Cardiac septum (tissue), 1 donor: Measurements from ENCODE around the gene CHD5. TPM values are rescaled to one million over a fixed set of nuclear protein-coding genes. Genes with fewer than 3 reads are reported as not detected.

Source experiments
- DNase-seq: peaks from one replicate; pipeline ENCODE4 v3.0.0-alpha.2; 2020; ENCODE audit warnings: low spot score
- intact Hi-C: fragments of 100-400 bp; cut with DNase I; formaldehyde crosslinking; loops from one replicate; pipeline ENCODE4 v1.14.0; 2022
- total RNA-seq: library from RNA; stranded (reverse); fragmentation: NEBNext Ultra II Directional; extraction: Animal tissue kit (Norgen Biotek cat#: 25700); gene quantifications from one replicate; pipeline ENCODE4 v1.2.1, GENCODE V29; 2021
- donor health status: DM: no; HTN: no; CAD: no.

CHD5 gene
- total RNA-seq, 1 donor from 2014 or later: 0.81 TPM

DNA sequence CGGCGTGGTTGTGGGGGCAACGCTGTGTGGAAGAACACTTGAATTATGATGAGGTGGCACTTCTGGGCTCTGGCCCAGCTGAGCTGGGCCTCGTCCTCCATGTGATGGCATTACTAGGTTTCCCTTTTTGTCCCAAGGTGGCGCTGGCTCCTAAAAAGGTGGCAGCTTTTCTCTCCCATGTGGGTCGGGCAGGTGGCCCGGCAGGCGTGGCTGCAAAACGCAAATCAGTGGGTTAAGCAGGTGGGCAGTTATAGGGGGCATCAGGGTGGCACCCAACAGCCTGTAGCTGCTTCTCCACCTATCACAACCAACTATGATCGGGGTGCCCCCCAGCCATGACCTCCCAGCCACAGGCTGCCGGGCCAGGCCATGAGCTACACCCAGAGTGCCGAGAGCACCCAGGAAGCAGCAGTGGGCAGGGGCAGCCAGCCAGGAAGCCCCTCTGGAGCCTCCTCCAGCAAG lies 74.9 kb downstream of the CHD5 start:
- intact Hi-C loops: no loop called here
- no peak for DNase-seq

DNA sequence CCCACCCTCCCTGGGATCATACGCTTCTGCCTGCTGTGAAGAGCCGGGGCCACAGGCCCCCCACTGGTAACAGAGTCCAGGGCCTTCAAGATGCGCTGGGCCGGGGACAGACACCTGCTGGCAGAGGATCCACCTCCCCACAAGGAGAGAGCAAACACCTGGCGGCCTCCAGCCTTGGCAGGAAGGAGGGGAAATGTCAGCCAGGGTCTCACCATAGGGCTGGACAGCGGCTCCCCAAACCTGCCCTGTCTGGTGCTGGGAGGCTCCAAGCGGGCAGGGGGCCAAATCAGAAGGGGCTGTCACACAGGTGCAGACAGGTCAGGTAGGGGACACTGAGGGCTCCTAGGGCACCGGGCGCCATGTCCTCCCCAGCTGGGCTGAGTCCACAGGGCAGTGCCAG lies 75.5 kb downstream of the CHD5 start:
- DNase-seq: no peak
- intact Hi-C loops: no loop called here

DNA sequence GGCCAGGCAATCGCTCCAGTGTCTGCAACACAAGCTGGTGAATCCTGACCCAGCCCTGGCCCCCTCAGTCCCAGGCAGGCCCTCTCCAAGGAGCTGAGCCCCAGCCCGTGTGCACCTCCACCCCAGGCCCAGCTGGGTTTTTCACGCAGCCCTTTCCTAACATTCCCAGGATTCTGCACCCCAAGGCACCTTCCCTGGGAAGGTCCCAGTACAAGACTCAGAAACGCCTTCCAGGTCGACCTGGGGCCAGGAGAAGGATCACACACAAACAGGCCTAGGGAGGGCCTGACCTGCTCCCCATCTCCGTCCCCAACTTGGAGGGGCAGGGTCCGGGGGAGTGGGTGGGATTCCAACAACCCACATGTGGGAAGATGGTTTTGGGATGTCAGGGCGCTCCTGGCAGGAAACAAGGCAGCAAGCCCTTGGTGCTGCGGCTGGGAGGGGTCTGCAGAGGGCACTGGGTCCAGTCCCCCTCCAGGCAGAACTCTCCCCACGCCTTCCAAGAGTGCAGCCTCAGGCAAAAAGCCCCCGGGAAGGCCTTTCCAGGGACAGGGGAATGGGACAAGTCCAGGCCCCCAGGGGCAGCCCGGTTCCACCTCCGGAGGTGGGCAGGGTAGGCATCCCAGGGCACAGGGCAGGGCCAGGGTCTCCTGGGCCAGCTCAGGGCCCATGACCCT lies 76.1 kb downstream of the CHD5 start:
- intact Hi-C loops: no loop called here
- DNase-seq: no peak

DNA sequence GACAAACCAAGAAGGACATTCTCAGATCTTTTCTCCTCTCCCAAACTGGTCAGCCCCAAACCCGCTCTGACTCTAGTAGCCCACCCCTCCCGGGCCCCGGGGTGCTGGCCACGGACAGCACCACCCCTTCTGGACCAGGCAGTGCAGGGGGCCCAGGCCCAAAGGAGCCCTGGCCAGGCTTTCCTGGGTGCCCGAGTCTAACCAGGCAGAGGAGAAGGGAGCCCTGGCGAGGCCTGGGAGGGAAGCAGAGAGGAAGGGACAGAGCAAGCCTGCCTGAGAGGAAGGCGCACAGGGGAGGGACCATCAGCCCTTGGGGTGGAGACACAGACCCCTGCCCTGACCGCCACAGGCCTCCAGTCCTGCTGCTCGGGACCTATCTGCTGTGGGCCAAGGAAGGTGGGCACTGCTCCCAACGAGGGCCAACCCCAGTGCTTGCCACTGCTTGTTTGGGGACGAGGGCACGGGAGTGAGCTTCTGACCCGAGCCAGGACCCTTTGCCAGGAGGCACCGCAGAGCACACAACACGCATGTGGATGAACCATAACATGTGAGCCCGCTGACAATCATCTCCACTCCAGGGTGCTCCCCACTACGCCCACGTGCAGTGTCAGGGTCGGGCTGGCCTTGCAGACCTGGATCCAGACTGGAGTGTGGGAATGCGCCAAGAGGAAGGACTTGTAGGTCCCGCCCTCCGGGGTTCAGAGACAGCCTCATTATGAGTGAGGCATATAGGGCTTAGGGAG lies 76.8 kb downstream of the CHD5 start:
- intact Hi-C loops: no loop called here
- no peak for DNase-seq

DNA sequence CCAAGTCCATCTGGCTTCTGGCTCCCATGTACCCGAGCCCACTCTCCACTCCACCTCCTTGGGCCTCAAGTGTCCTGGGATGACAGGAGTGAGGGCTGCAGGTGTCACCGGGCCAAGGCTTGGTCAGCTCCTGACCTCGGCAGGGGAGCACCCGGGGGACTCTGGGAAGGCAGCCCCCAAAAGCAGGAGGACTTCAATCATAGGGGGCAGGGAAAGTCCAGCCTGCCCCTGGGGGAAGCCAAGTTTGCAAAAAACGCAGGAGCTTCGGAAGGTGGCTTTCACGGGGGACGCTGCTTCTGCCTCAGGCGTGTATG lies 77.6 kb downstream of the CHD5 start:
- no peak for DNase-seq
- intact Hi-C loops: no loop called here

DNA sequence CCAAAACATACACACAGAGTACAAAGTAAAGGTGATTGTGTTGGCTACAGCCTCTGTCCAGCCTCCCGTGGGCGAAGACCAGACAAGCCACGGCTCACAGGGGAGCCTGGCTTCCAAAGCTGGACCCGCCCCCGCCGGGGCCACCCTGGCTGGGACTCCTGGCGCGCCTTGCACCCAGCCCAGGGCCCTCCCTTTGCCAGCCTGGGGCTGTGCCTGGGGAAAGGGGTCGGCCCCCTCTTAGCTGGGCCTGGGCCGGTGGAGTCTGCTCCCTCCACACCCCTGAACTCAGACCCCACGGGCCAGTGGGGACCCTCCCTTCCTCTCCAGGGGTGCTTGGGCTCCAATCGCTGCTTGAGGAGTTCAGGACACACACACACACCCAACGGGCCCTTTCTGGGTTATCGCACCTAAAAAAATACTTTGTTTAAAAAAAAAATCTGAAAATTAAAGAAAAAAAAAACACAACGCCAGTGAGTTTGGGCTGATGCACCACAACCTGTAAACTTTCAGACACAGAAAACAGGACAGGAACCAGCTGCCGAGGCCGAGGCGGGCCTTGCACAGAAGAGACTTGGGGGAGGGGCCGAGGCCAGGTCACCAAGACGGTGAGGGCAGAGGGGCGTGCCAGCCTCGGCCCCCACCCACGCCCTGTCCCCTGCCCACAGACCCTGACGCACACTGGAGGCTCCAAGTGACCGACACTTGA lies 78.1 kb downstream of the CHD5 start:
- intact Hi-C loops: no loop called here
- no peak for DNase-seq

DNA sequence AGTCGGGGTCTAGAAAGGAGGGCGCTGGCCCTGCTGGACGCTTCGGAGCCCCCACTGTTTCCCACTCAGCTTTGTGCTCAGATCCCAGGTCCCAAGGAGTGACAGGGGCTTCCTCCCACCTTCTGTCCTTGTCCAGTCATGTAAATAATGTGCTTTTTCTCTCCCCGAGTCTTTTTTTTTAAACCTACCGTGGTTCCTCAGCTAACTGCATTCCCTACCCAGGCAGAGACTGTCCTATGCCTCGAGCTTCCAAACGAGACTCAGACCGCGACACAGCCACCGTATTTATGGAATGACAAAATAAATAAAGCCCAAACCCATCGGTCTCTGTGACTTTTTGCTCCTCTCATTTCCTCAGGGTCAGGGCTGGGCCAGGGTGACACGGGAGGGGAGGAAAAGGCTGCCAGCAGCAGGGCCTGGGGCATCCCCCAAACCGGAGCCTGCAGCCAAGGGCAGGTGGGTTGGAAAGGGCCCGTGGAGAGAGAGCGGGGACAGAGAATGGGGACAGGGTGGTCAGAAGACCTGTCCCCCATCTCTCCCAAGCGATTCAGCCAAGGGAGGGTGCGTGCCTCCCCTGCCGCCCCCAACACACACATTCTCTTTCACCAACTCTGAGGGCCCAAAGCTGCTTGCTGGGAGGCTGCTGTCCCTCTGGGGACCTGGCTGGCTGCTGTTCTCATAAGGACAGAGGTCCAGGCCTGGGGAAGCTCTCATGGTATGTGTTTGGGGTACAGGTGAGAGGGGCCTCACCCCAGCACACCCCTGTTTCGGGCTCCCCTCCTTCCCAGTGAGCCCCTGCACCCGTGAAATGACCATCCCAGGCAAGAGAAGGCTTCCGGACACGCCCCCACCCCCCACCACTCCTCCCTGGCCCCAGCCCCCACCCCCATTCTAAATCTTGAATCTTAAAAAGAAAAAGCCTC lies 79.0 kb downstream of the CHD5 start:
- intact Hi-C loops: no loop called here
- no peak for DNase-seq

DNA sequence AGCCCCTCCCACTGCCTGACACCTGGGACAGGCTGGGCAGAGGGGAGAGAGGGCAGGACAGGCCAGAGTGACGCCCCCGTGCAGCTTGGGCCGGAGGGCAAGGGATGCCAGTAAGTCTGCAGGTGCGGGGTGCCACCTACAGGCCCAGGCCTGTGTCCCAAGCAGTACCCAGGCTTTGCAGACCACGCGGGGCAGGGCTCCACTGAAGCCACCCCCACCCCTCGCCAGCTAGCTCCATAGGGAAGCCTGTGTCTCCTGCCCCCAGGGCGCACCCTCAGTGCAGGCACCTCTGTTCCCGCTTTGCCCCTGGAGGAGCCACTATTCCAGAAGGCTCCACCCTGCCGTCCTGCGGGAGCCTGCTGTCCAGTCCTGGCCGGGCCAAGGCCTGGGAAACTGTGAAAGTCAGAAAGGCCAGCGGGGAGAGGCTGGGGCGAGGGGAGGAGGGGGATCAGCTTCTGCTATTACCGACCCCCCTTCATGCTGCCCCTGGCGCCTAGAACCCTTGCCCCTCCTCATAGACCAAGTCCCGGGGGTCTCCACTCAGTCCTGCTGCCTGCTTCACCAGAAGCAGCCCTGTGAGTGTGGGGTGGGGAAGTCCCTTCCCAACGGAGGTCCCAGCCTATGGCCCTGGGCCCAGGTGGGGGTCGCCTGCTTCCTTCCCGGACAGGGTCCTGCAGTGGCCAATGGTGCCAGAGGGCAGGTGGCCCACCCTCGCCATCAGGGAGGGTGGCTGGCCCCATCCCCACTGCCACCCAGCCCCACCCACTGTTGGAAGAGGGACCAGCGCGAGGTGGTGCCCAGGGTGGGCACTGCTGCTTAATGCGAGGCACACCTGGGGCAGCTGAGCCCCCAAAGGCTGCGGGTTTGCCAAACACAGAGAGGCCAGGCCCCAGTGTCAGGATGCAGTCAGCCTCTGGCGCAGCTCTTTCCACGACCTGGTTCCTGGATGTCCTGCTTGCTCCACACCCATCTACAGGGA lies 80.0 kb downstream of the CHD5 start:
- intact Hi-C loops: no loop called here
- DNase-seq: no peak

DNA sequence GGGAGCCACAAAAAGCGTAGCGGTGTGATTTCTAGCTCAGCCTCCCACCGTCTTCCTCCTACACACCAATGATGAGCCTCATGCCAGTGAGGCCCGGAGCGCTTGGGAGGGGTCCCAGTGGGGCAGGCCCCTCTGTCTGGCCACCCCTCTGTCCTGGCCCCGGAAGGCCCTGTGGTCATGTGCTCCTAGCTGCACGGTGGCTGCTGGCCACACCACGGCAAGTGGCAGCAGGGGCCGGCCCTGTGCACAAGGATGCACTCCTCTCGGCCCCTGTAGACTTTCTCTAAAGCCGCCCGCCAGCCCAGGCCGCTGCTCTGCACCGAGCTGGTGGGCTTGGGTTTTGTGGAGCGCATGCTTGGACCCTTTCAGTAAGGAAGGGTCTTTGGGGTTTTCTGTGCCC lies 80.8 kb downstream of the CHD5 start:
- no peak for DNase-seq
- intact Hi-C loops: no loop called here

DNA sequence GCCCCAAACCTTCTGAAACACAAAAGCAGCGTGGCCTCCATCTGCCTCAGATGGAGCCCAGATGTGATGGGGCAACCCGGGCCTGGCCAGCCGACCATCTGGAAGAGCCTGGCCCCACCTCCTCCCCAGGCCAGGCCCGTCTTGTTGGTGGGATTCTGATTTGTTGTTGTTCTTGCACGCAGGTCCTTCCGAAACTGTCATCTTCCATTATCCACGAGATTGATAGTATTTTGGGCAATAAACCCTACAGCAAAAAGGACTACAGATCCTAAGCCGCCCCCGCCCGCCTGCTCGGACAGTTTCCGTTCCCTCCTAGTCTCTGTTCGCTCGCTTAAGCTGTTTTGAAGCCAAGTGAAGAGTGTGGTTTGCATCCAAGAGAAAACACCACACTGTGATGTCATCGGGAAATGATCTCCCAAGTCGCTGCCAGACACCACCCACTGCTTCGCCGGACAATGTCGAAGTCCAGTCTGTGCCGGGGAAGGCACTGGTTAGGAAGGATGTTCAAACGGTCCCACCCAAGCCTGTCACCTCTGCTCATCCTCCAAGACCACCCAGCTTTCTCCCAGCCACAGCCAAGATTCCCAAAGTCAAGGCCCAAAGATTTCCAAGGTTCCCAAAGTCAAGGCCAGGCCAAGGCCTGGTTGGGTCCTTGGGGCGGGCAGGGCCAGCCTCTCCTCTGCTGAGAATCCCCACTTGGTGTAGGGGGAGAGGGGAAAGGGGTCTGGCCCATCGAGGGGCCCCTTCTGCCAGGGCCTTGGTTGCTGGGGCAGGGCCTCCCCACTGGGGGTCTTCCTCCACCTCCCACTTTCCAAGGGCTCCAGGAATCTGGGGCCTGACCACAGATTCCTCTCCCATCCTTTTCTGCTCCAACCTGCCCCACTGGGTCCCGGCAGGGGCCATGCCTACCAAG lies 81.6 kb downstream of the CHD5 start:
- no peak for DNase-seq
- intact Hi-C loops: no loop called here

DNA sequence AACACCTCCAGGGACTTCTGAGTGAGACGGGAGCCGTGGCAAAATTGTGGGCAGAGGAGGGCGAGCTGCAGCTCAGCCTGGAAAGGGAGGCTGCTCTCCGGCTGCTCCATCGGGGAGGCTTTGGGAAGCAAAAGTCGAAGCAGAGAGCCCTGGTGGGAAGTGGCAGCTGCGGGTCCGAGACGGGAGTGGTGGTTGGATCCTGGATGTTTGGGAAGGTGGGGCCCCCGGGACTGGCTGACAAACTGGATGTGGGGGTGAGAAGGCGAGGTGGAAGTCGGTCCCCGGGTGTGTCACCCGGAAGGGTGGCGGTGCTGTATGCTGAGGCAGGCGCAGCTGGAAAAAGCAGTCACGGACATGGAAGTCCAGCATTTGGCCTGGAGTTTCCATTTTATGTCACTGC lies 82.3 kb downstream of the CHD5 start:
- intact Hi-C loops: no loop called here
- DNase-seq: no peak

DNA sequence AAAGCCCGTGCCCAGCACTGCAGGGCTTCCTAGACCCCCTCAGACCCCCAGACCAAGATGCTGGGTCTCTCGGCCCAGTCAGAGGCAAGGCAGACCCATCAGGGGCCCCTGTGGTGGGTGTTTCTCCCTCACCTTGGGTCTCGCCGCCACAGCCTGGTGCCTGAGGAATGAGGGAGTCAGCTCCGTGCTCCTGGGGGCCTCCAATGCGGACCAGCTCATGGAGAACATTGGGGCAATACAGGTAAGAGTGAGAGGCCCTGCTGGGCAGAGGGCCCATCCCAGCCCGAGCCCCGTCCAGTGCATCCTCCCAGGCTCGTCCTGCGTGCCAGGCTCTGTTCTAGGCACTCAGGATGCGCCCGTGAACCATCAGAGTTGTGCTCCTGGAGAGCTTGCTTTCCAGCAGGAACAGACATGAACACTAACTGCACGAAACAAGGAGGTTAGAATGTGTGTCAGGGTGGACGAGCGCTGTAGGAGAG lies 83.0 kb downstream of the CHD5 start:
- intact Hi-C loops: no loop called here
- DNase-seq: no peak

DNA sequence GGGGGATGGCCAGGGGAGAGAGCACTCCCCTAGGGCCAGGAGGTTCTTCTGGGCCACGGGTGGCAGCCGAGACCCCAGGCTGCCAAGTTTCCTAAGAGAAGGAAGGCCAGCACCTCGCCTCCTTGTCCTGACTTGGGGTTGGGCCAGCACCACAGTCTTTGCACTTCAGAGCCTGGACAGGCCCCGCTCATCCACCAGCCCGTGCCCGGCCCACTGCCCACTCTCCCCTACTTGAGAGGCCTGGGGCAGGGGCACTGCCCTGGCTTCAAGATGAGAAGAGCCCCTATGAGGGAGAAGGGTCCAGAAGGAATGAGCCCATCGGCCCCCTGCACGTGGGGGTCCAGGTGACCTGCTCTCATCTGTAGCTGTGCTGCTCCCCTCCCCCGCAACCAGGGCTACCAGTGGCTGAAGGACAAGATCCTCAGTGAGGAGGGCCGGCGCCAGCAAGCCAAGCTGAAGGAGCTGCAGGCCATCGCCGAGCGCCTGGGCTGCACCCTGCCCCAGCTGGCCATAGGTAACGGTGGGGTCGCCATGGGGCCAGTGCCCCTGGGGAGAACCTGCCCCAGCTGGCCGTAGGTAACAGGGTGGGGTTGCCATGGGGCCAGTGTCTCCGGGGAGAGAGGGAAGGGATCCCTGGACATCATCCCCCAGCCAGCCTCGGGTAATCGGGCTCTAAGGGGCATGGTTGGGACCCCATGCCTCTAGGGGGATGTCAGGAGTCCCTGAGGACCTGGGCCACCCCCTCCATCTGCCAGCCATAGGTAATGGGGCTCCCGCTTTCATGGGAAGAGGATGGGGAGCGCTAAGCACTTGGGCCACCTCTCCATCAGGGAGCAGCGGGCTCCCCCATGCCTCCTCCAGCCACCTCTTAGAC lies 83.6 kb downstream of the CHD5 start:
- no peak for DNase-seq
- intact Hi-C loops: no loop called here

DNA sequence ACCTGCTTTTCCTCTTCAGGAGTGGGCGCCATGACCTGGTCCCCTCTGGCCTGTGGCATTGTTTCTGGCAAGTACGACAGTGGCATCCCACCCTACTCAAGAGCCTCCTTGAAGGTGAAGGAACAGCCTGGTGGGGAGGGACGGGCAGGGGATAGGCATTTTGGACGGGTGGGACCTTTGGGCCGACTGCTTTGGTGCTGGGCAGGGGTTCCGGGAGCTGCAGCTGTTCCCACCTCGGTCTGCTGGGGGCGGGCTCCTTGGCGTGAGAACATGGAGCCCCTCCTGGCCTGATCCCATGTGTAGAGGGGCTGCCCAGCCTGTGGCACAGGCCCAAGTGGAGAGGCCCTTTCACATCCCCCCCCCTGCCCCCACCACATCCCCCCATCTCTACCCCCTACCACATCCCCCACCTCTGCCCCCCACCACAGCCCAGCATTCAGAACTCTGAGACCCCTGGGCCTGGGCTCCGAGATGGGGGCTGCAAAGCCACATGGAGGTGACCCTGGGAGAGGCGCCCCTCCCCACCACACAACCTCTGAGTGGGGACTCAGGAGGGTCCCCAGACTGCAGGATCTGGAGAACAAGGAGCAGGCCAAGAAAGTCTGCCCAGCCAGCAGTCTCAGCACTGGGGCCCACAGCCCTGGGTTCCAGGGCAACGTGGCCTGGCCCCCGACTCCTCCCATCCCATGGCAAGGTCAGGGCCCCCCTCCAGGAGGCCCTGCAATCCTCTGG lies 84.4 kb downstream of the CHD5 start:
- intact Hi-C loops: no loop called here

DNA sequence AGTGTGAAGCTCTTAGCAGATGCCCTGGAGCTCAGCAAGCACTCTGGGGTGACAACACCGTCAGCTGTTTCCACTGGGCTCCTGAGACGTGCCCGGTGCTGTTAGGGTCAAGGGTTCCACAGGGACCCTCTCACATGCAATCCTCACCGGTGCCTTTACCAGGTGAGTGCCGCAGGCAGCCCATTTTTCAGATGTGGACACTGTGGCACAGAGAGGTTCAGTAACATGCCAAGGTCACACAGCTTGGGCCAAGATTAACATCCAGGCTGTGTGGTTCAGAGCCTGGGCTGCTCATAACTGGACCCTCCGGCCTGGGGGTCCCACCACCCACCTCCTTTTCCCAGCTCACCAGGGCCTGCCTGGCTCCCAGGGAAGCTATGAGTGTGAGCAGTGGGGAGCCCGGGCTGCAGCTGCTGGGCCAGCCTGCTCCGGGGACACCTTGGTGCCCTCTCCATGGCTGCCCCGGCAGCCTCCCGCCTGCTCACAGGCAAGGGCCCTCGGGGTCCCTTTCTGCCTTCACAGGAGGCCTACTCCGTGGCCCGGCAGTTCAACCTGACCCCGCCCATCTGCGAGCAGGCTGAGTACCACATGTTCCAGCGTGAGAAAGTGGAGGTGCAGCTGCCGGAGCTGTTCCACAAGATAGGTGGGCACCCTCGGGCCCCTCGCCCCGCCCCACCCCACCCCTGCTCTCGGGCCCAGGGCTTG lies 85.2 kb downstream of the CHD5 start:
- intact Hi-C loops: no loop called here
- DNase-seq: no peak

More for the DNA sequence above, 84.4 kb downstream of the CHD5 start:
- no peak for DNase-seq
